Suprapubic skin (tissue), 4 donors: Measurements from ENCODE around the gene TTPAL. TPM values are rescaled to one million over a fixed set of nuclear protein-coding genes. Genes with fewer than 3 reads are reported as not detected.

Source experiments
- DNase-seq, 2 donors: peaks; one replicate each; pipeline ENCODE4 v3.0.0-alpha.2; 2019; ENCODE audit warnings: low spot score in 2 of 2
- H3K27ac ChIP-seq: fragments of 200-600 bp; sonication (generic); one replicate; pipeline ENCODE4 v1.5.1; 2019
- H3K27me3 ChIP-seq: fragments of 200-600 bp; sonication (generic); one replicate; pipeline ENCODE4 v1.5.1; 2019
- H3K36me3 ChIP-seq: fragments of 200-600 bp; sonication (generic); one replicate; pipeline ENCODE4 v1.5.1; 2019
- H3K4me1 ChIP-seq: fragments of 200-600 bp; sonication (generic); one replicate; pipeline ENCODE4 v1.5.1; 2019
- H3K4me3 ChIP-seq: fragments of 200-600 bp; sonication (generic); one replicate; pipeline ENCODE4 v1.5.1; 2019; ENCODE audit warnings: mild to moderate bottlenecking
- H3K9me3 ChIP-seq: fragments of 200-600 bp; sonication (generic); one replicate; pipeline ENCODE4 v1.5.1; 2019
- CTCF ChIP-seq, 2 donors: fragments of 200-600 bp in 1 of 2; fragments of 450-650 bp in 1 of 2; sonication (generic) in 1 of 2; IDR thresholded peaks; one replicate each; pipeline ENCODE4 v1.5.1; 2016 to 2019; ENCODE audit warnings: antibody characterized with exemption in 2 of 2, mild to moderate bottlenecking in 1 of 2, moderate library complexity in 1 of 2
- EP300 ChIP-seq: sonication (generic); formaldehyde crosslinking; IDR thresholded peaks from one replicate; pipeline ENCODE4 v1.6.1; 2017; ENCODE audit warnings: antibody characterized with exemption
- POLR2A ChIP-seq, 2 donors: fragments of 450-650 bp; IDR thresholded peaks; one replicate each; pipeline ENCODE4 v1.6.1; 2017; ENCODE audit warnings: antibody characterized with exemption in 2 of 2, mild to moderate bottlenecking in 2 of 2, moderate library complexity in 2 of 2
- POLR2AphosphoS5 ChIP-seq, 3 donors: sonication (generic); formaldehyde crosslinking; IDR thresholded peaks; one replicate each; pipeline ENCODE4 v1.6.1; 2017; ENCODE audit warnings: antibody characterized with exemption in 3 of 3
- WGBS: methylation state at CpG from one replicate; pipeline ENCODE4 v1.1.5; 2018; 5-methylcytosine and 5-hydroxymethylcytosine counted together
- total RNA-seq, 4 donors: library from RNA; depleted of rRNA; stranded (reverse); fragments of >200 nt; gene quantifications; one replicate each; pipeline ENCODE4 v1.1.0, GENCODE V29; 2016

The TTPAL gene
- total RNA-seq, 4 donors from 2014 or later = 13.6 to 38.5 (median 29.4) TPM

GRCh38 chr20:44450281-44450889 lies 25.3 kb upstream of the TTPAL start:
- H3K27me3 ChIP-seq = no peaks in the 10 kb centered on the region
- H3K4me3 ChIP-seq = no peak overlapping the region
- 54% methylated on average over 3 of the region's 3 CpGs for WGBS
- H3K9me3 ChIP-seq = no peaks in the 10 kb centered on the region
- H3K36me3 ChIP-seq = no peaks in the 10 kb centered on the region
- H3K4me1 ChIP-seq = no peaks in the 10 kb centered on the region
- TF ChIP-seq CTCF (IDR thresholded peaks at IDR 0.05) (no peak), POLR2AphosphoS5 (IDR thresholded peaks at IDR 0.05) (no peak), POLR2A (IDR thresholded peaks at IDR 0.05) (no peak), EP300 (no peak)
- DNase-seq = no peak
- H3K27ac ChIP-seq = no peak overlapping the region

- WGBS = 84% methylated on average over 7 of the region's 7 CpGs
- Histone ChIP-seq H3K36me3 (no peaks in the 10 kb centered on the region), H3K27ac (no peak overlapping the region), H3K9me3 (no peaks in the 10 kb centered on the region), H3K27me3 (no peaks in the 10 kb centered on the region), H3K4me1 (no peaks in the 10 kb centered on the region), H3K4me3 (no peak overlapping the region)
- no peak for TF ChIP-seq CTCF (IDR thresholded peaks at IDR 0.05)
- no peak for TF ChIP-seq POLR2A (IDR thresholded peaks at IDR 0.05)
- no peak for TF ChIP-seq POLR2AphosphoS5 (IDR thresholded peaks at IDR 0.05)
- no peak for TF ChIP-seq EP300
- no peak for DNase-seq
Observed at GRCh38 chr20:44450903-44451450, 24.7 kb upstream of the TTPAL start.

DNA sequence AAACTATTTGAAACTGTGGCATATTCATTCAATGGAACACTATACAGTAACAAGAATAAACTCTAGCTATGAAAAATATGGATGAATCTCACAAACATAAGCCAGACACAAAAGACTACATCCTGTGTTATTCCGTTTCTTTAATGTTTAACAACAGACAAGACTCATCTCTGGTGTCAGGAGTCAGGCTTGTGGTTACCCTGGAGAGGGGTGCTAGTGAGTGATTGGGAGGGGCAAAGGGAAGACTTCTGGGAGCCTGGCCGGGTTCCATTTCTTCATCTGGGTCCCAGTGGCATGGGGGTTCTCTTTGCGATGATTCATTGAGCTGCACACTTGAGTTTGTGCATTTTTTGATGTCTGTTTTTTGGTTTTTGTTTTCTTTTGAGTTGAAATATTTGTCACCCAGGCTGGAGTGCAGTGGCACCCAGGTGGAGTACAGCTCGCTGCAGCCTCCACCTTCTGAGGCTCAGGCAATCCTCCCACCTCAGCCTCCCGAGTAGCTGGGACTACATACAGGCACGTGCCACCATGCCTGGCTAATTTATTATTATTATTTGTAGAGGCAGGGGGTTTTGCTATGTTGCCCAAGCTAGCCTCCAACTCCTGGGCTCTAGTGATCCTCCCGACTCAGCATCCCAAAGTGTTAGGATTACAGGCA lies 21.2 kb upstream of the TTPAL start:
- H3K27ac ChIP-seq = no peak overlapping the region
- TF ChIP-seq POLR2A (IDR thresholded peaks at IDR 0.05) (no peak), EP300 (no peak), CTCF (IDR thresholded peaks at IDR 0.05) (no peak), POLR2AphosphoS5 (IDR thresholded peaks at IDR 0.05) (no peak)
- no peaks in the 10 kb centered on the region for H3K27me3 ChIP-seq
- WGBS = 81% methylated on average over 7 of the region's 7 CpGs
- no peaks in the 10 kb centered on the region for H3K36me3 ChIP-seq
- no peaks in the 10 kb centered on the region for H3K9me3 ChIP-seq
- H3K4me3 ChIP-seq = no peak overlapping the region
- H3K4me1 ChIP-seq = no peaks in the 10 kb centered on the region
- DNase-seq = no peak

DNA sequence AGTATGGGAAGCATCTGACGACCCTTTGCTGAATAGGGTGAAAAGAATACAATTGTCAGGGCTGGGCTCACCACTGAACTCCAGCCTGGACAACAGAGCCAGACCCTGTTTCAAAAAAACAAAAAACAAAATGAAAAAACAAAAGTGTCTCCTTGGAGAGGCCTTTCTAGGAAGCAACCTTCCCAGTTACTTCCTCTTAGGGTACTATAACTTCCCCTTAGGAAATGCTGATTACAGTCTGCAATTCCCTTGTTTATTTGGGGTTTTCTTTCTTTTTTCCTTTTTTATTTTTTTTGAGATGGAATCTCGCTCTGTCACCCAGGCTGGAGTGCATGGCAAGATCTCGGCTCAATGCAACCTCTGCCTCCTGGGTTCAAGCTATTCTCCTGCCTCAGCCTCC lies 20.5 kb upstream of the TTPAL start:
- no peaks in the 10 kb centered on the region for H3K9me3 ChIP-seq
- no peak for DNase-seq
- no peaks in the 10 kb centered on the region for H3K36me3 ChIP-seq
- H3K27ac ChIP-seq = no peak overlapping the region
- 70% methylated on average over 3 of the region's 3 CpGs for WGBS
- no peak for TF ChIP-seq EP300
- no peak for TF ChIP-seq CTCF (IDR thresholded peaks at IDR 0.05)
- no peak for TF ChIP-seq POLR2A (IDR thresholded peaks at IDR 0.05)
- no peak for TF ChIP-seq POLR2AphosphoS5 (IDR thresholded peaks at IDR 0.05)
- no peaks in the 10 kb centered on the region for H3K4me1 ChIP-seq
- no peak overlapping the region for H3K4me3 ChIP-seq
- no peaks in the 10 kb centered on the region for H3K27me3 ChIP-seq

DNA sequence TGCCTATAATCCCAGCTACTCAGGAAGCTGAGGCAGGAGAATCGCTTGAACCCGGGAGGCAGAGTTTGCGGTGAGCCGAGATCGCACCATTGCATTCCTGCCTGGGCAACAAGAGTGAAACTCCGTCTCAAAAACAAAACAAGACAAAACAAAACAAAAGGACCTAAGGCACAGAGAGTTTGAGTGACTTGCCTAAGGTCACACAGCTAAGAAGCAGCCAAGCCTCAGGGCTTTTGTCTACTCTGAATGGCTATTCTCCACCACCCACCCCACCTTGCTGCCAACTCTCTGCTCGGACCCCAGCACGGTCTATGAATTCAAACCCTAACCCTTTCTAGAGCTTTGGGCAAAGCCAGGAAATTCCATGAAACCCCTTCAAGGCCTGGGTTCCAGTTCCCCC lies 19.1 kb upstream of the TTPAL start:
- no peaks in the 10 kb centered on the region for H3K27me3 ChIP-seq
- no peak for DNase-seq
- TF ChIP-seq EP300 (no peak), POLR2AphosphoS5 (IDR thresholded peaks at IDR 0.05) (no peak), POLR2A (IDR thresholded peaks at IDR 0.05) (no peak), CTCF (IDR thresholded peaks at IDR 0.05) (no peak)
- no peak overlapping the region for H3K4me3 ChIP-seq
- H3K36me3 ChIP-seq = no peaks in the 10 kb centered on the region
- WGBS = 87% methylated on average over 8 of the region's 8 CpGs
- no peak overlapping the region for H3K27ac ChIP-seq
- H3K4me1 ChIP-seq = no peaks in the 10 kb centered on the region
- H3K9me3 ChIP-seq = no peaks in the 10 kb centered on the region
